Lower leg skin (tissue), 3 donors: ENCODE data around the gene LRRTM3.

Experiments
- CTCF ChIP-seq, 3 donors: fragments of 450-650 bp; IDR thresholded peaks; one replicate each; pipeline ENCODE4 v1.5.1; 2016; ENCODE audit warnings: antibody characterized with exemption in 3 of 3, mild to moderate bottlenecking in 3 of 3, moderate library complexity in 2 of 3
- POLR2A ChIP-seq, 2 donors: fragments of 450-650 bp; IDR thresholded peaks; one replicate each; pipeline ENCODE4 v1.6.1; 2016 to 2017; ENCODE audit warnings: antibody characterized with exemption in 2 of 2, mild to moderate bottlenecking in 1 of 2, moderate library complexity in 1 of 2

- TF ChIP-seq CTCF (IDR thresholded peaks at IDR 0.05): no peak
- TF ChIP-seq POLR2A (IDR thresholded peaks at IDR 0.05): no peak
Measured at GRCh38 chr10:66982792-66983474, 57.1 kb downstream of the LRRTM3 start.
